NCI-H2081 treated with DMSO at 0.1 percent for 48 hours (cell line): ENCODE results near the gene CNTNAP2.

Experiments used
- DNase-seq: peaks from one replicate; lab custom pipeline; 2025; lab: John Stamatoyannopoulos, UW

The CNTNAP2 gene

DNA sequence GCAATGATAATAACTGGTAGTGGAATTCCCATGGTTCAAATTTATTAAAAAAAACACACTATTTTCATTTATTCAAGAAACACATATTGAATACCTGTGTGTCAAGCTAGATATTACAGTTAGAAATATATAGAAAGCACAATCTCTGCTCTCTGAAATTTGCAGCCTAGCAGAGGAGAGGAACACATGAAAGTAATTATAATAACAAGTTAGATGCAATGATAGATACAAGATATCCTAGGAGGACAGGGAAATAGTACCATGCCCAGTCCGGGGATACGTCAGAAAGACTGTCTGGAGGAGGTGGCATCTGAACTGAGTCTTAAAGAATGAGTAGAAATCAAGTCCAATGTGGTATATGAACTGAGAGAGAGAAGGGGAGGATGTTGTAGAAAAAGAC is 1988.3 kb downstream of the CNTNAP2 start:
- no peak for DNase-seq

DNA sequence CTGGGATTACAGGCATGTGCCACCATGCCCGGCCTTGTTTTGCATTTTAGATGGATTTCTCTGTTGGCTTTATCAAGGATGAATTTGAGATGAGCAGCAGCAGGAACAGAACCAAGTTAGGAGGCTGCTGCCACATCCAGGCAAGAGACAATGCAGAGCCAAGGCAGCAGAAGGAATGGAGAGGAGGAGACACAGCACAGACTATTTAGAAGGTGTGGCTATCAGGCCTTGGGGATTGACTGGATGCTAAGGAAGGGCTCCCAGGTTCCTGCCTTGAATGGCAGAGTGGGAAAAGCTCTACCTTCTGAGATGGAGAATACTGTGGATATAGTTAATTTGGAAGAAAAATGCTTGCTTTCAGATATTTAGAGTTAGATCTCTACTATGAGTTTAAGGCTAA is 1989.3 kb downstream of the CNTNAP2 start:
- no peak for DNase-seq

DNA sequence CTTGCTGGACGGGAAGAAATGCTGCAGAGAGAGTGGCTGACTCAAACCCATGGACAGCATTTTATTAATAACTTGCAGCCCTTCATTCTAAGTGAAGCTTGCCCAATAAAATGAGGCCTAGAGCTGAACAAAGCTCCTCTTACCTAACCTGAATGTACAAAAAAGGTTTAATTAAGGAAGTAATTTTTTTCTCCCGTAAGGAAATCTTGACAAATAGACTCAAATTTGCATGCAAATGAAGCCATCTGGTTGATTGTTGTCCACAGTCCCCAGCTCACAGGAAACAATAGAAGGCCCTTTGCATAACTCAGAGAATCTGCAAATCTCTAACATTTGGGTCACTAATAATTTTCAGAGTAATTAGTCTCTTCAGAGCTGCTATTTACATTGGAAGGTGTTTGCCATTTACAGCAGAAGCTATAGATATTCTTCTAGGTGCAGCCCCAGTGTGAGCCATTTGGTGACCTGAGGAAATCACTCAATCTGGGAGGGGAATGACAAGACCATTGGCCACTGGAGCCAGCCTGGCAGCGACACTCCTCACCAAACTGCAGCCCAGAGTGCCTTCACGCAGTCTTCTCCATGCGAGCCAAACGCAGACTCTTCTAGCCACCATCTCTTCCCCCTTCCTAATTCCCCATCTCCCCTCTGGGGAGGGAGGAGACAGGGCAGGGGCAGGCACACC is 1991.0 kb downstream of the CNTNAP2 start:
- DNase-seq = no peak

DNA sequence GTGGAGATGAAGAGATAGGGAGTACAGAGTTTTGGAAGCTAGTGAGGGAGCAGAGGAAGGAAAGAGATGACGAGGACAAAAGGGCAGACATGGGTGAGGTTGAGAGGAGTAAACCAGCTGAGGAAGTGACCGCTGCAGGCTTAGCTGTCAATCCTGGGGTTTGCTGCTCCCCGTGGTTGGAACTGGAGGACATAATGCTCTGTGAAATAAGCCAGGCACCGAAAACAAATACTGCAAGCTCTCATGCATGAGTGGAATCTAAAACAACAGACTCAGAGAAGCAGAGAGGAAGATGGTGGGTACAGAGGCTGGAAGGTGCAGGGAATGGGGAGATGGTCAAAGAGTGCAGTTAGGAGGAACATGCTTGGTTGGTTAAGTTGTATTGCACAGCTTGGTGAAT is 1991.8 kb downstream of the CNTNAP2 start:
- no peak for DNase-seq

DNA sequence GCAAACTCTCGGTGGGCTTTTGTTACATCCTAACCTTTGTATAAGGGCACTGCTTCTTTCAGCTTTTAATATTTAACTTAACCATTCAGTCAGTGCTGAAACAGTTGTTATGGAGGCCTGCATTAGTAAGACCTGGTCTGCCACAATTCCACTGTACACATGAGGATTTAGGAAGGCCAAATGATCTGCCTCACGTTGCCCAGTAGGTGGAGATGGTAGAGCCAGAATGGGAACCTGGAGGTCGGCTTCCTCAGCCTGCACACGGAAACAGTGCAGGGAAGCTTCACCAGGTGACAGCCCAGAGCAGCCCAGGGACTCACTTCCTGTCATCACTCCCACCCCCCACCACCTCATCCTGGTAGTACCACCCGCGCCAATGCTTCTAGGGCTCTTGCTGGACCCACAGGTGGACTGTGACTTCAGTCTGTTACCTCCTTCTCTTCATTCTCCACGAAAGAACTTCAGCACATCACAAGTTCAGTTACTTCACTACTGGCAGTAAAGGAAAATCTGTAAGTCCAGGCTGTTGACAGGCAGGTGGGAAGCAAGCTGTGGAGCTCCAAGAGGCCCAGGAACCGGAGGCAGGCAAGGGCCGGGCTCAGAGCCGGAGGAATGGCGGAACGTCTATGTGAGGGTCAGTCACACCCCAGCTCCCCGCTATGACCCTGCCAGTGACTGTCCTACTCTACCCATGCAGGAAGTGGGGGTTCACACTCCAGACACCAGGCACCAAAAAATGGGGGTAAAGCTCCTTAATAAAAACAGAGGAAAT is 1993.7 kb downstream of the CNTNAP2 start:
- DNase-seq = no peak

DNA sequence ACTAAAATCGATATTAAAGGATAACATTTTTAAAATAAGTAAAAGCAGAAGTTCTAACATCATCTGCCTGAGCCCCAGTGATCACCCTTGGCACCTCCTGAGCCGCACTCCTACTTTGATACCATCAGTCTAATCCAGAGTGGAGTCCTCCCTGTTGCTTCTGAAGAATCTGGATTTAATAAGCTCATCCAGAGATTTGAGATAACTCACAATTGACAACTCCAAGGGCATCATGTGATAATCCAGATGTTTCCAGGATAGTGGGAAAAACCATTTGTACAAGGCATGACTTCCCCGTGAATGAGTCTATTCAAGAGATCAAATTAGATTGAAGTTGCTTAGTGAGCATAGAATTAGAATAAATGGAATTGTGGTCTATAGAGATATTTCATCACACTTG is 1998.2 kb downstream of the CNTNAP2 start:
- DNase-seq = no peak

DNA sequence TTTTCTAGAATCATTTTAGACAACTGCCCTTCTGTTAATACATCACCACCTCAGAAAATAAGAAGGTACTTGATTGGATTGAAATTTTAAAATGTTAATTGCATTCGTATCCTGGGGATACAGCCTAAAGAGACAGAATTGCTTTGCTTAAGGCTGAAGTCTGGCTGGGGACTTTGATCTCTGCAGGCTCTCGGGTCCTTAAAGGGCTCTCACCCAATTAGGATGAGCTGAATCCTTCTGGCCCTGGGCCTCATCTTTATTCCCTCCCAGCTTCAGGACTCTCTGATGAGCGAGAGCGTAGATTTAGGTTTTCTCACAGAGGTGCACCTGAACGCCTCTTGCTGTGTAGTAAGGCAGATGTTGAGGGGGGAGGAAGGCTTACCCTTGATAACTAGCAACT is 1998.7 kb downstream of the CNTNAP2 start:
- no peak for DNase-seq

DNA sequence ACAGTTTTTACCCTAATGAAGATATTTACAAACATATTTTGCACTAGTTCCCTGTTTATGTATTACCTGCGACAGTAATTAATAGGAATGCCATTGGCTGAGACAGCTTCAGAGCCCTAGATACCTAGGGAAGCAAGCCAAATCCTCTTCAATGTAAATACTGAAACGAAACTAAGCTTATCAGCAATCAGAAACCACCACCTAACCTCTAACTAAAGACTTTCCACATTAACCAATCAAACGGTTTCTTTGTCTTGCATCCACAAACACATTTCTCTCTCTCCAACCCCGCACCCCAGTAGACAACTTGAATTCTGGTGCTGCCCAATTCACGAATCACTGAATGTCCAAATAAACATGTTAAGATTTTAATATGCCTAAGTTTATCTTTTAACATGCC is 1999.6 kb downstream of the CNTNAP2 start:
- no peak for DNase-seq

DNA sequence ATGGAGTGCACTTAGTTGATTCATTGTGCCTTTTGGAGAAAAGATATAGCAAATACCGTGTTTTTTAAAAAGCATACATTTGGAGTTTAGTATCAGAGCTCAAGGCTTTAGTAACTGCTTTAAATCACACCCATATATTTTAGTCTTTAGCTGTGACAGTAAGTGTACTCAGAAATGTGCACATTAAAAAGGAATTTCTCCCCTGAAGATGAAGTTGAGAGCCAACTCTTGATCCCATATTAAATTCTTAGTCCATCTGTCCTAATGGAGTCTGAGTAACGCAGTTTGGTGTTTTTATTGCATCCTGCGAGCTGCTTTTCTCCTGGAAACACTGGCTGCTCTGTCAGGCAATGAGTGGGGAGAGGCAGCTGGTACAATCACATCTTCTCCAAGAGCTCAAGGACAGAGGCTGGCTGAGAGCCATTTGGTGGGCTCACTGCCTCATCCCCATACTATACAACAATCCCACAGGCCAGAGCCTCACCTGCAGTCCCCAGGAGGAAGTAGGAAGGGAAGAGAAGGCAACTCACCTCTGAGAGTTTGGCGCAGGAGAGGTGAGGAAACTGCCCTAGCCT is 2000.3 kb downstream of the CNTNAP2 start:
- no peak for DNase-seq

DNA sequence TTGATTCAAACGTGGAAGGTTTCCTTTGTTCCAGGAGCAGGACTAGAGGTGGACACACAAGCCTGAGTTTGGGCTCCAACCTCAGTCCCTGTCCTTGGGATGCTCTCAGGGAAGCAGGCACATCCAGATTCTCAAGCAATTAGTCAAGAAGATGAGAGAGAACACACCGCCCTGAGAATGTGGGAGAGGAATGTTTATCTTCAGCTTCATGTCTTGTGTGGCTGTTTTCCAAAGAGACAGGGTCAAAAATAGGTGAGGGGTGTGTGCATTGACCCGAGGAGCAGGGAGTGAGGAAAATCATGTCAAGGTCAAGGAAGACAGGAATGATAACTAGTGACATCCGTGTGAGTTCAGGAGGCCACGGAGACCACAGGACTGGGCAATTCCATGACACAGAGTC is 2001.8 kb downstream of the CNTNAP2 start:
- DNase-seq = no peak

DNA sequence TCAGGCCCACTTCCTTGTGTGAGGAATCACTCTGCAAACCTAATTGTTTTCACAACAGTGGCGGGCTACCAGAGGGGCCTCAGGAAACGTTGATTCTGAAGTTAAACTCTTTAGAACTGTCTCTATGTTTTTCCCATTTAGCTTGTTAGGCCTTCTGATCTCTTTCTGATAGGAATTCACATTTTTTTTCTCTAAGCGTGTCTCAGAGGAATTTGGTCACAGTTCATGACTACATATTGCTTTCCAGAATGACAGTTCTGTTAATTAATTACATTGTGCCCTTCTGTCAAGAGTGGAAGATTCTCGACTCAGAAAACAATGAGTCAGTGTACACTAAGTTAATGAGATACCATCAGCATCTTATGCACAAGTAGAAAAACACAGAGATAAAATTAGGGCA is 2004.8 kb downstream of the CNTNAP2 start:
- no peak for DNase-seq

DNA sequence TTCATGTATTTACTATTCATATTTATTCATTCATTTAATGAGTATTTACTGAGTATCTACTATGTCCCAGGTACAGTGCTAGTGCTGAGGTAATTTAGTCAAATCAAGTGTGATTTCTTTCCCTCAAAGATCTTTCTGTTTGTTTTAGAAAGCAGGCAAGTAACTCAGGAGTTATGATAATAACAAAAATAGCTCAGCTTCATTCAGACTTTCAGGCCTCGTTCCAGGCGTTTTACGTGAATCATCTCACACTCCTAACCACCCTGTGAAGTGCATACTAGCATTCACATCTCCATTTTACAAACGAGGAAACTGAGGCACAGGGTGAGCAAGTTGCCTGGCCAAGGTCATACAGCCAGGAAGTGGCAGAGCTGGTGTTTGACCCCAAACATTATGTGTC is 2005.2 kb downstream of the CNTNAP2 start:
- DNase-seq = no peak

DNA sequence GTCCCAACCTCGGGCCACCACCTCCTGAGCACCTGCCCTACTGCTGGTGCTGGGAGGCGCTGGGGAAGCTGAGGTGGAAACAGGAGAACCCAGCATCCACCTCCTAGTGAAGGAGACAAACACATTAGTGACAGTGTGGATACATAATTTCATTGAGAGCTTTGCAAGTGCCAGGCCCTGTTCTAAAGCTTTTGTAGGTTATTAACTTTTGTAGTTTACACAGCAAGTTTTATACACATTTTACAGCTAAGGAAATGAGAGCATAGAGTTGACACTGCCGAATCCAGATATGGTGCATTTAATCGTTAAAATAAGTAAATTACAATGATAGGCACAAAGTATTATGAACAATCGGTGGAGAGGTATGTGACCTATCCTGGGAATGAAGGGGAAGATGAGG is 2007.9 kb downstream of the CNTNAP2 start:
- DNase-seq = no peak

DNA sequence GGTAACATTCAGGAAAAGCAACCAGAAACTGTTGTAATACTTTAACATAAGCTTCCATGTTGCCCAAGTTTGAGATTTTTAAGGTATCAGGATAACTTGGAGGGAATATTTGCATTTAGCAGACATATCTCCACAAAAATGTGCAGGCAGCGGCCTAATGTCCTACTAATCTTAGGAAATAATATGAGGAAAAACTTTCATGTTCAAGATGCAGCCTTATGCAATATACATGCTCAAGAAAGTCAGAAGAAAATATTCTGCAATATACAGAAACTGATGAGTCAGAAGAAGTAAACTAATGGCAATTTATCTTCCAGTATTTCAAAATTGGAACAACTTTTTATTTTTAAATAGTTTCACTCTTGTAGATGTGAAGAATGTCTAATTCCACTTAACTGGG is 2010.8 kb downstream of the CNTNAP2 start:
- no peak for DNase-seq

DNA sequence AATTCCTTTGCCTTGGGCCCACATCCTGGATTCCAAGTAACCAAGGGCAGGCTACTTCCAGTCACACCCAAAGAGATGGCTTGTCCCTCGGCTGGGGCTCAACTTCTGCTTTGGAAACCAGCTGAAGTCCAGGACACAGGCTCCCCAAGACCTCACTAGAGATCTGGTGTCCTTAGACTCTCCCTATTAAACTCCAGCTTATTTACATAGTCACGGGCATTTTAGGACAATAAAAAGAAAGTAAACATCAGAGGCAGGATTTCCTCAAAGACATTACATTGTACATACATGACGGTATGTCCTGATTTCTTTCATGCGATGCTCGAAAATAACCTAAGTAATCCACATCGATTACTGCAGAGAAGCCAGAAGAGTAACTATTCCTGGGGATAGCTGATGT is 2012.4 kb downstream of the CNTNAP2 start:
- DNase-seq = no peak

DNA sequence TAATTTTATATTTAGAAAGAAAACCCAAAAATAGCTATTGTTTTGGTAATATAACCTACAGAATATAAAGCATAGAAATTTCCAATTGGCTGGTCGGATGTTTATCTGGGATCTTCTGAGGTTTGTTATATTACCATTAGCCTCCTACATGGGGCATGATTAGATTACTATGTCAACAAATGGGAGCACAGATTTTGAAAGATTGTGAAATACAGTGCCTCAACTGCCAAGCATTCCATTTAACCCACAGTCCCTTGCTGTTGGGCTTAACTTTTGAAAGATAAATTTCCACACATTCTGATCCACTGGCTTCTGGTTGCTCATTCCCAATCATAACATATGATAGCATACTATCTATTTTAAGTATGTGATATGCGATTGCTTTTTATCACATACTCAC is 2018.5 kb downstream of the CNTNAP2 start:
- no peak for DNase-seq

DNA sequence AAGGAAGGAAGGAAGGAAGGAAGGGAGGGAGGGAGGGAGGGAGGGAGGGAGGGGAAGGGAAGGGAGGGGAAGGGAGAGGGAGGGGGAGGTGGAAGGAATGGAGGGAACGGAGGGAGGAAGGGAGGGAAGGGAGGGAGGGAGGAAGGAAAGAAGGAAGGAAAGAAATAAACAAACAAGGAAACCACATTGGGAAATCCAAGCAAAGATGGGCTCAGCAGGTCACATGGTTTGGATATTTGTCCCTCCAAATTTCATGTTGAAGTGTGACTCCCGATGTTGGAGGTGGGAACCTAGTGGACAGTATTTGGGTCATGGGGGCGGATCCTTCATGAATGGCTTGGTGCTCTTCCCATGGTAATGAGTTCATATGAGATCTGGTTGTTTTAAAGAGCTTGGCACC is 2019.4 kb downstream of the CNTNAP2 start:
- DNase-seq = no peak

DNA sequence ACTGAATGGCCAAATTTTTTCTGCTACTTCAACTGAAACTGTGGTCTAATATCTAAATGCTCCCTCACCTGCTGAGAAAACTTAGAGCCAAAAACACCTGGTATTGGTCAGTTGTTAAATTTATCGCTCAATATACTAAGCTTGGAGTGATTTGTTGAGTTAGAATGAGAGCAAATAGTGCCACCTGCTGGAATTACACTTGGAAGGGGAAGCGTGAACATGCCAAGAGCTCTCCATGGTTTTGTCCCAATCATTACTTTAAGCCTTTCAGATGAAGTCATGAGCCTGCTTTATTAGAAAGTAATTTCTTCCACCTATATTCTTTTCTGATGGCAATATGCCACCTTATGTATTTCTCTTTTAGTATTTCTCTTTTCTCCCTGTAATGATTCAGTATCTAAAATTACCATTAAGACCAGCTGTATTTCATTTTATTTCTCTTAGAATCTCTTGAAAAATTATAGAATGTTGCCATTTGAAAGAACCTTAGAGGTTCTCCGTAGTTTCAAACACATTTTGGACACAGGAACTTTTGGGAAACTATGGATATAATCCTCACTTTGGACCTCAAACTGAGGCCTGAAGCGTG is 2026.2 kb downstream of the CNTNAP2 start:
- peak; percentile 66 for DNase-seq

DNA sequence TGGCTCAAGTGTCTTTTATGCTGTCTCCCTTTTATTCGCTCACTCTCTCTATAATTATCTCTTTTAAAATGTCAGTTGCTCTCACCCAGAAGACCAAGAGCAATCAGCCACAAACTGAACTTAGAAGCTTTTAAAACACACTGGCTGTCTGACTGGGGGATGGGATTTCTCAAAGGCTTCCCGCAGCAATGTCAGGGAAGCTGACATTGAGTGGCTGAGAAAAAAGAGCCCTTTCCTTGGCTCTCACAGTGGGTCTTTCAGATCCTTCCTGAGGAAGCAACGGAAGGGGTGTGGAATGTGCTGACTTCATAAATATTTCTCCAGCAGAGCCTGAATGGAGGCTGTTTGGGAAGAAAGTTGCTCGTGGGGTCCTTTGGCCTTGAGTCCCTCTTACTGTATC is 2028.2 kb downstream of the CNTNAP2 start:
- DNase-seq = no peak

DNA sequence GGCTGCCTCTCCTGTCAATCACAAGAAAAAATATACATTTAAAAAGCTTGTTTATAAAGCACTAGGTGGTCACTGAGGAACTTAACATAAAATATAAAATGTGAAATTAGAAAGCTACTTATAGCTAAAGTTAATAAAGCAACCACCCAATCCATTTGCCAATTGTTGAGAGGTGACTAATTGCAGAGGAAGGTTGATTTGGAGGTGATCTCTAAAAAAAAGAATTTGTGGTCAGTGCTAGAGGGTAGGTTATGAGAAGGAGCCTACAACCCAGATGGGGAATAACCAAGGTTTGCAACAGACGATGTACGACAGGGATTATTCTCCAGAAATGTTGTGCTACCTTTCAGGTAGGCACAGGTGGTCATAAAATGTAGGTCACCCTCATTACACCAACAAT is 2029.7 kb downstream of the CNTNAP2 start:
- no peak for DNase-seq

DNA sequence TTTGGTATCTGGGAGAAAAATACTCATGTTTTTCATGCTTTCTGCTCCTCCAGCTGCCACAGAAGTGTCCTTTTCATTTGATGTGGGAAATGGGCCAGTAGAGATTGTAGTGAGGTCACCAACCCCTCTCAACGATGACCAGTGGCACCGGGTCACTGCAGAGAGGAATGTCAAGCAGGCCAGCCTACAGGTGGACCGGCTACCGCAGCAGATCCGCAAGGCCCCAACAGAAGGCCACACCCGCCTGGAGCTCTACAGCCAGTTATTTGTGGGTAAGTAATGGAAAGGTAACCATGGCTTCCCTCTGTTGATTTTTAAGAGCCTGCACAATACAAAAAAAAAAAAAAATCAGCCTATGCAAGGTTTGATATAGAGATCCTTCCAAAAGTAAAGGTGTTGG is 2030.8 kb downstream of the CNTNAP2 start:
- DNase-seq = no peak

DNA sequence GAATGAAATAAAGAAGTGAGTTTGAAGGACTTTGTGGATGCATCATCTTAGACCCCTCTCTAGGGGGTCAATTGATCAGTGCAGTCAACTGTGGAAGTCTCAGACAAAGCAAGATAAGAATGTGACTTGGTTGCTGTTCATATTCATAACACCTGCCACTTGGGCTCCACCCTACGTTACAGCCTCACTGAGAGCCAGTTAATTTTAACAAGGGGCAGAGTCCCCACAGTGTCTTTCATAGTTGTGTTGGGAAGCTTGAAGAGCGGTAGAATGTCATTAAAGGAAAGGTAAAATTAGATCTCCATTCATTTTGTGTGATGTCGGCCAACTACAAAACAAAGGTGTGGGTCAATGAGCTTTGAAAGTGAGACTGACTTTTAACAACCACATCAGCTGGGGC is 2031.9 kb downstream of the CNTNAP2 start:
- DNase-seq = no peak

DNA sequence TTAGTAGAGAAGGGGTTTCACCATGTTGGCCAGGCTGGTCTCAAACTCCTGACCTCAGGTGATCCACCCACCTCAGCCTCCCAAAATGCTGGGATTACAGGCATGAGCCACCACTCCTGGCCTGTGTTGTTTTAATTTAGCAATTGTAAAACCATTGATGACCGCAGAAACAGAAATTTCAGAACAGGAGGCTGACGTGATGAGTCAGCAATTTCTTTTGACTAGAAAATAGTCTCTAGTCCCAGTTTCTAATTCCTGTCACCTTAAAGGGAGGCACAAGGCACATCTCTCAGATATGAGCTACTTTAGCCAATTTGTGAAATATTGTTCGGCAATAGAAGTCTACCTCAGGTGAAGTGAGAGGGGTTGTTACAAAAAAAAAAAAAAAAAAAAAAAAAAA is 2033.1 kb downstream of the CNTNAP2 start:
- no peak for DNase-seq
